Brain microvascular endothelial cell (primary cell): ENCODE results near the gene COPS9.

ENCODE experiments used
- DNase-seq: peaks from one replicate; pipeline ENCODE4 v3.0.0-alpha.2; 2020
- H3K27ac ChIP-seq: fragments of 250-450 bp; sonication (Bioruptor Pico); 2 replicates; pipeline ENCODE4 v1.5.1; 2020; ENCODE audit warnings: mild to moderate bottlenecking, moderate library complexity
- H3K27me3 ChIP-seq: fragments of 250-450 bp; sonication (Bioruptor Pico); replicated peaks from 2 replicates; pipeline ENCODE4 v1.5.1; 2020; ENCODE audit warnings: mild to moderate bottlenecking
- H3K36me3 ChIP-seq: fragments of 250-450 bp; sonication (Bioruptor Pico); replicated peaks from 2 replicates; pipeline ENCODE4 v1.5.1; 2020; ENCODE audit warnings: mild to moderate bottlenecking
- H3K4me3 ChIP-seq: 2 replicates; pipeline ENCODE4 v1.5.1; 2011; ENCODE audit warnings: low read depth, mild to moderate bottlenecking, control low read depth, low read length, moderate library complexity
- in situ Hi-C: cut with HindIII; loops from 2 replicates; pipeline ENCODE4 v1.10.0; 2017; ENCODE audit warnings: low sequenced_read_pairs, low pct_ligation_motif_present
- TF ChIP-seq, protein P1 (sequence below): IDR thresholded peaks from 2 replicates; pipeline ENCODE4 v1.5.1; 2011; ENCODE audit warnings: low read depth, mild to moderate bottlenecking, moderate library complexity, low read length, control low read depth, inconsistent platforms; ENCODE audit errors: missing control alignments

COPS9 gene

DNA sequence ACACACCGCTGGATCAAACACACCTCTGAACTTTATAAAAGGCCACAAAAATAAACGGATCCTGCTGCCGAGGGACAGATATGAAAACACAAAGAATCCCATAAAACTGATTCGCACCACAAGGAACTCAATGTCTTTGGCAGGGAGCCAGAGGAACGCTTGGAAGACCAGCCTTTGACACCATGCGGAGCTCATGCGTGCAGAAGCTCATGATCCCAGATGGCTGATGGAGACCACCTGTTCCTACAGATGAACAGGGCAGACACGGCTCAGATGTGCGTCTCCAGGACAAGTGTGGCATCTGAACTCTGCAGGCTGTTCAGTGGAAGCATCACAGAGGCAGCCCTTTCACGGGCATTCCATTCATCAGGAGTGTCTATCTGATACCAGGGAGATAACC is 24.9 kb downstream of the COPS9 start:
- TF ChIP-seq, protein P1, sequence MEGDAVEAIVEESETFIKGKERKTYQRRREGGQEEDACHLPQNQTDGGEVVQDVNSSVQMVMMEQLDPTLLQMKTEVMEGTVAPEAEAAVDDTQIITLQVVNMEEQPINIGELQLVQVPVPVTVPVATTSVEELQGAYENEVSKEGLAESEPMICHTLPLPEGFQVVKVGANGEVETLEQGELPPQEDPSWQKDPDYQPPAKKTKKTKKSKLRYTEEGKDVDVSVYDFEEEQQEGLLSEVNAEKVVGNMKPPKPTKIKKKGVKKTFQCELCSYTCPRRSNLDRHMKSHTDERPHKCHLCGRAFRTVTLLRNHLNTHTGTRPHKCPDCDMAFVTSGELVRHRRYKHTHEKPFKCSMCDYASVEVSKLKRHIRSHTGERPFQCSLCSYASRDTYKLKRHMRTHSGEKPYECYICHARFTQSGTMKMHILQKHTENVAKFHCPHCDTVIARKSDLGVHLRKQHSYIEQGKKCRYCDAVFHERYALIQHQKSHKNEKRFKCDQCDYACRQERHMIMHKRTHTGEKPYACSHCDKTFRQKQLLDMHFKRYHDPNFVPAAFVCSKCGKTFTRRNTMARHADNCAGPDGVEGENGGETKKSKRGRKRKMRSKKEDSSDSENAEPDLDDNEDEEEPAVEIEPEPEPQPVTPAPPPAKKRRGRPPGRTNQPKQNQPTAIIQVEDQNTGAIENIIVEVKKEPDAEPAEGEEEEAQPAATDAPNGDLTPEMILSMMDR, result no peak
- no peak overlapping the region for H3K4me3 ChIP-seq
- no peak overlapping the region for H3K27ac ChIP-seq
- peaks cover 2% of the 10 kb centered on the region for H3K27me3 ChIP-seq
- DNase-seq, result no peak
- in situ Hi-C loops, result no loop called here
- no peaks in the 10 kb centered on the region for H3K36me3 ChIP-seq

DNA sequence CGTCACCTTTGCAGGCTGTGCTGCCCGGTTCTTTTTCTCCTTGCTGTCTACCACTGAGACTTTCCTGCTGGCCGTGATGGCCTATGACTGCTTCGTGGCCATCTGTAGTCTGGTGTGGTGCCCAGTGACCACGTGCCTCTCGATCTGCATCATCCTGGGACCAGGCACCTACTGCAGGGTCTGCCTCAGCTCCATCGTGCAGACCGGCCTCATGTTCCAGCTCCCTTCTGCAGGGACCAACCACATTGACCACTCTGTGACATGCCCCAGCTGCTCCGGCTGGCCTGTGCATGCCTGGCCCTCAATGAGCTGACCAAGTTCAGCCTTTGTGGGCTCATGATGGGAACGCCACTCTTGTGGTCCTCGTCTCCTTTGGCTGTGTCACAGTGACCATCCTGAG is 26.7 kb downstream of the COPS9 start:
- DNase-seq, result no peak
- Histone ChIP-seq H3K4me3 (no peak overlapping the region), H3K27ac (no peak overlapping the region), H3K36me3 (no peaks in the 10 kb centered on the region), H3K27me3 (no peaks in the 10 kb centered on the region)
- in situ Hi-C loops, result no loop called here
- TF ChIP-seq, protein P1, result no peak

DNA sequence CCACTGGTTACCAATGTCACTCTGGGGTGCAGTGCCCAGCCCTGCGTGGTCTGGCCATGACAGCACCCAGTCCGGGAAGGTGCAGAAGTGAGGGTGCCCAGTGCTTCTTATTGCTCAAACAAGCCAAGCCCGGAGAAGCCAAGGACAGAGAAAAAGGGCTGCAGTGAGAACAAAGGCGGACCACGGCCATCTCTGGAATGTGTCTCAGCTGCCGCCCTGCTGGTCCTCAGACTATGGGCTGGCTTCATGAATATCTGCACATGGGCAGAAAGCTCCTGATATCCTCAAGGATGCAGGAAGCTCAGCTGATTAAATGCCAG is 28.7 kb downstream of the COPS9 start:
- no peak overlapping the region for H3K4me3 ChIP-seq
- no peak overlapping the region for H3K27ac ChIP-seq
- in situ Hi-C loops, result no loop called here
- no peaks in the 10 kb centered on the region for H3K36me3 ChIP-seq
- TF ChIP-seq, protein P1, result no peak
- H3K27me3 ChIP-seq, result no peaks in the 10 kb centered on the region
- no peak for DNase-seq

DNA sequence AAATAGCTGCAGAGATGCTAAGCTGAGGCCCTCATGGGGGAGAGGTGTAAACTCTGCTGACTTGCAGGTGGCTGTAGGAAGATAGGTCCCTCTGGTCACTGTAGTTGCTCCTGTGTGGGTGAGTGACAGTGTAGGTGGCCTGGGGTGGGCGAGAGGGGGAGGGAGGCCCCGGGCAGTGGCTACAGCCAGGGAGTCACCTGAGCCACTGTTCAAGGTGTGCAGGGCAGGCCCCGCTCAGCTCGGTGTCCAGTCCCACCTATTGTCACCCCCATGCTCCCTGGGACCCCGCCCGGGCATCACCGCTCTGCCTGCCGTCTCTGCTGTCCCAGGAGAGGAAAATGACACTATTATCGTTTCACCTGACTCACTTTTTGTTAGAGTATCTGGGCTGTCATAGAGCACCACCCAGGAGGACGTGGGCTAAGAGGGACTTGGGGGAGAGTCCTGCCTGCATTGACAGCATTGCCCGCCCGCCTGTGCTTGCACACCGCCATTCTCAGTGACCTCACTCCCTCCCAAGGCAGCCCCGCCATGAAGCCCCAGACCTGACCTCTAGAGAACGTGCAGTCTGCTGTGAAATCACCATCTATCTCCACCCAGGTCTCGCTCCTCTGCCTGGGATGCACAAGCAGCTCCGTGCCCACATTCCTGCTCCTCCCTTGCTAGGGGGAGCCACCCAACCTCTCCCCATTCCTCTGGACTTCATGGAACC is 29.2 kb downstream of the COPS9 start:
- no peak overlapping the region for H3K27ac ChIP-seq
- H3K4me3 ChIP-seq, result no peak overlapping the region
- H3K27me3 ChIP-seq, result no peaks in the 10 kb centered on the region
- no peak for DNase-seq
- in situ Hi-C loops, result no loop called here
- no peaks in the 10 kb centered on the region for H3K36me3 ChIP-seq
- TF ChIP-seq, protein P1, result no peak

DNA sequence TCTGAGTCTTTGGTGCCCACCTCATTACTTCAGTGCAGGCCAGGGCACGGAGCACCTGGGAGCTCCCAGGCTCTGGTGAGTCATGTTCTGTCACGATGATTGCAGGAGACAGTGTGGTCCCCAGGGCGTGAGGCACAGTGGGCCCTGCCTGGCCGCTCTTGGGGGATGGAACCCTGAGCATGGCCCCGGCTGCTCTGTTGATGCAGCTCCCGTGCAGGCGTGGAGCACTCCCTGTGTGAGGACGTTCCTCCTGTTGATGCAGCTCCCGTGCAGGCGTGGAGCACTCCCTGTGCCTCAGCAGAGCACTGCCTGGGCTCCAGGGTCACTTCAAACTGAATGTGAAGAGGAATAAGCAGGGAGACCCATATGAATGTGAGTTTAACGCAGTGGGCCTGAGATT is 30.1 kb downstream of the COPS9 start:
- H3K36me3 ChIP-seq, result no peaks in the 10 kb centered on the region
- H3K27me3 ChIP-seq, result no peaks in the 10 kb centered on the region
- H3K4me3 ChIP-seq, result no peak overlapping the region
- no peak for DNase-seq
- TF ChIP-seq, protein P1, result no peak
- no peak overlapping the region for H3K27ac ChIP-seq
- in situ Hi-C loops, result no loop called here

DNA sequence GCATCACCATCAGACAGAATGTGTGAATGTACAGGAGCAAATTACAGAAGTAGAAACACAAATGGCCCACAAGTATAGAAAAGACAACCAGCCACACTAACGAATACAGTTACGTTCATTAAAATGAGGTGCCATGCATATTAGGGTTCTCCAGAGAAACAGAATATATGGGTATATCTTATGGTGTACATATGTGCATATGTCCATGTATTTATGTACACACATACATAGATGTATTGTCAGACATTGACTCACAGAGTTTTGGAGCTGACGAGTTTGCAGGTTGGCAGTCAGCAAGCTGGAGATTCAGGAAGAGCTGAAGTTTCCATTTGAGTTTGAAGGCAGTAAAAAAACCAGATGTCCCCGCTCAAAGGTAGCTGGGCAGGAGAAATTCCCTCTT is 33.0 kb downstream of the COPS9 start:
- TF ChIP-seq, protein P1, result no peak
- no peaks in the 10 kb centered on the region for H3K36me3 ChIP-seq
- in situ Hi-C loops, result no loop called here
- DNase-seq, result no peak
- no peak overlapping the region for H3K27ac ChIP-seq
- H3K27me3 ChIP-seq, result peaks cover 2% of the 10 kb centered on the region
- no peak overlapping the region for H3K4me3 ChIP-seq
